GM12872 (cell line): ENCODE results near the gene SESN3.

ENCODE experiments used
- CTCF ChIP-seq: IDR thresholded peaks from 3 replicates; pipeline ENCODE4 v1.5.1; 2011; ENCODE audit warnings: low read depth, mild to moderate bottlenecking, low read length, moderate library complexity; ENCODE audit not compliant: insufficient read depth

Gene SESN3

DNA sequence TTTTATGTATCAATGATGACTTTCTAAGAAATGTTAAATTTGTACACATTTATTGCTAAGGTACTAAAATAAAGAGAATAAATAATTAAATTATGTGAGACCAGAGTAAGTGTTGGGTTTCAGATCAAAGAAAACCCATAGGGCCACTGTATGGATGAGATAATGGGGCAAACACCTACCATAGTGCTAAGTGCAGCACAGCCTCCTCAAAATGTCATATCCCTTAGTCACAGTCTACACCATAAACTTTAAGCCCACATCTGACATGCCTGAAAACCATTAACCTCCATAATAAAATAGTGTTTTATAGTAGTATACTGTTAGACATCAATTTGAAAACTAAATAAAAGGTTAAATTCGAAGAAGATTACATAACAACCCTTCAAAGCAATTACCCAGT lies 37.5 kb downstream of the SESN3 start:
- no peak for TF ChIP-seq CTCF

- no peak for TF ChIP-seq CTCF
These were observed 38.3 kb downstream of the SESN3 start for GRCh38 chr11:95192717-95193116.

DNA sequence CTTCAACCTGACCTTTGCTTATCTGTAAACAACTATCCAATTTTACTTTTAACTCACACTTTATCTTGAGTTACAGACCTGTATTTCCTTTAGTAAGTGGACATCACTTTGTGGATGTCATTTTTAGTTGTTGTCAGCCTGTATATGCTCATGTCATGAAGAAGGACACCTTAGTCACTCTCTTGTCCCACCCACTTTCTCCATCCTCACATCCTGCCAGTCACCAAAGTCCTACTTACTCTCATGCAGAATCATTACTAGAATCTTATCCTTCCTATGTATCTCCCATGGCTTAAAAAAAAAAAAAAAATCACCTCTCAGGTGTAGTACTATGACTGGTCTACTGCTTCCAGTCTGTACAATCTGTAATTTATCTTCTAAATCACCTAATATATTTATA lies 43.3 kb downstream of the SESN3 start:
- no peak for TF ChIP-seq CTCF

DNA sequence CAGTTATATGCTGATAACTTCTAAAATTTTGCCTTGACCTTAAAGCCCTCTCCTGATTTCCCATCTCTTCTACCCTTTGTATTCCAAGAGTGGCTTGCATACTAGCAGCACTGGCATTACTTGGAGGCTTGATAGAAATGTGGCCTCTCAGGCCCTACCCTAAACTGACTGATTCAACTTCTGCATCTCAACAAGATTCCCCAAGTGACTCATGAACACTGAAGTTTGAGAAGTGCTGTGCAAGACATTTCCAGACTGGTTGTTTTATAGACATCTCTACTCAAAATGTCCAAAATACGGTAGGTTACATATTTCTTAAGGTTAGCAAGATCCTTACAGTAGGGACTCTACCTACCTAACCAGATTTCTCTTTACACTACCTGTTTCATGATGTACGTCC lies 48.6 kb downstream of the SESN3 start:
- TF ChIP-seq CTCF = no peak

- no peak for TF ChIP-seq CTCF
These were observed 55.1 kb downstream of the SESN3 start for GRCh38 chr11:95175818-95176380.

- TF ChIP-seq CTCF = no peak
These were observed 60.7 kb downstream of the SESN3 start for GRCh38 chr11:95170294-95170693.

DNA sequence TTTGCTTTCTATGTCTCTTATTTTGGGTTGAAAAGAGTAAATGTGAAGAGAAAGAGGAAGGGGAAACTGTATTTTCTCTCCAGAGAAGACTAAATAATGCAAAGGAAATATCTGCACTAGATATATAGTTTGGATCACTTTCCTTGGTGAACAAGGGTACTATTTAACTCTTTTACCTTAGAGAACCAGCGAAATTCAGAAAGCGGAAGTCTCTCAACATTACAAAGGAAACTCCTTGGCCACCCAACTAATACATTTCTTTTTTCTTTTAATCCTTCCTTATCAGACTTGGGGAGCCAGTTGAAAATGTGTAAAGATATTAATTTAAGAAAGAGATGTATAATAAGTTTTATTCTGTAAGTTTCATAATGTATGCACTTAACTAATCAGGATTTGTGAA lies 64.2 kb downstream of the SESN3 start:
- no peak for TF ChIP-seq CTCF

DNA sequence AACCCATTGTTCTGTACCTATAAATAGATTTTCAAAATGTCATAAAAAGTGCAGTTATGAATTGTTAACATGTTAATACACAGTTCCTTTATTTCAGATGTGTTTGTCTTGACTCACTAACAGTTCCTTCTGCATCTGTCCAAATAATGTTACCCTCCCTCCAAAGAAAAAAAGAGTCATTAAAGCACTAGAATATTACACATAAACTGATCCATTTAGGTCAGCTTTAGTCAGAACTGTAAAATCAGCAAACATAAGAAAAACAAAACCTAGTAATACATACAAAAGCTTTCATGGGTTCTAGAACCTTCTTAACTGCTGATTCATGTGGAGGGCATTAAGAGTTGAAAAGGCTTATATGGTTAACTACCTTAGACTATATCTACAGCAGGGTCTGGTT lies 65.4 kb downstream of the SESN3 start:
- TF ChIP-seq CTCF = no peak
